OCI-LY3 (cell line): Measurements from ENCODE around the gene MAD1L1.
"Not testable (repeated sequence)": the region's sequence is repeated elsewhere in the genome, so short reads cannot be mapped to it uniquely, and the experiment has no call there.

Experiments
- H2AFZ ChIP-seq: fragments of 200-600, 300-600 bp; shearing (Covaris generic); 2 replicates; pipeline ENCODE4 v1.6.0; 2014; ENCODE audit warnings: antibody characterized with exemption, low read depth, low read length
- H3K27ac ChIP-seq: fragments of 200-600, 300-600 bp; sonication (generic); 2 replicates; pipeline ENCODE4 v1.5.1; 2014; ENCODE audit warnings: mild to moderate bottlenecking, low read length, moderate library complexity, mixed read lengths
- H3K27me3 ChIP-seq: fragments of 200-600, 300-600 bp; sonication (generic); 2 replicates; pipeline ENCODE4 v1.6.1; 2014; ENCODE audit warnings: low read depth, low read length, mixed read lengths
- H3K36me3 ChIP-seq: fragments of 200-600, 300-600 bp; sonication (generic); replicated peaks from 2 replicates; pipeline ENCODE3; 2014; ENCODE audit warnings: low read depth, low read length, mixed read lengths
- H3K4me1 ChIP-seq: fragments of 300-600, 200-600 bp; sonication (generic); 2 replicates; pipeline ENCODE4 v1.6.1; 2014; ENCODE audit warnings: low read length, mixed read lengths
- H3K4me2 ChIP-seq: fragments of 200-600, 300-600 bp; sonication (generic); 2 replicates; pipeline ENCODE4 v1.6.1; 2014; ENCODE audit warnings: low read length, mixed read lengths
- H3K4me3 ChIP-seq: fragments of 300-600, 200-600 bp; sonication (generic); 2 replicates; pipeline ENCODE4 v1.5.1; 2014; ENCODE audit warnings: antibody characterized with exemption, mild to moderate bottlenecking, low read length, moderate library complexity
- H3K79me2 ChIP-seq: fragments of 300-600, 200-600 bp; shearing (Covaris generic); 2 replicates; pipeline ENCODE4 v1.6.1; 2014; ENCODE audit warnings: mild to moderate bottlenecking, low read length, mixed read lengths
- H3K9ac ChIP-seq: fragments of 300-600, 200-600 bp; shearing (Covaris generic); 2 replicates; pipeline ENCODE4 v1.6.0; 2014; ENCODE audit warnings: mild to moderate bottlenecking, low read length, moderate library complexity
- H3K9me3 ChIP-seq: fragments of 200-600, 300-600 bp; shearing (Covaris generic); 2 replicates; pipeline ENCODE4 v1.6.1; 2014; ENCODE audit warnings: low read length, mixed read lengths; ENCODE audit not compliant: insufficient read depth
- H4K20me1 ChIP-seq: fragments of 200-600, 300-600 bp; sonication (generic); 2 replicates; pipeline ENCODE4 v1.6.1; 2016; ENCODE audit warnings: low read length, mixed read lengths; ENCODE audit not compliant: insufficient read depth
- CTCF ChIP-seq: fragments of 200-600, 300-600 bp; sonication (generic); IDR thresholded peaks from 2 replicates; pipeline ENCODE4 v1.5.1; 2014; ENCODE audit warnings: antibody characterized with exemption, low read length, low read depth
- EZH2phosphoT487 ChIP-seq: fragments of 200-600 bp; shearing (Covaris generic); IDR thresholded peaks from 2 replicates; pipeline ENCODE4 v1.6.1; 2018; ENCODE audit warnings: antibody characterized with exemption, mixed run types, low read depth

The MAD1L1 gene

GRCh38 chr7:2270495-2270894 lies 37.8 kb upstream of the MAD1L1 start:
- H3K4me3 ChIP-seq = no peak overlapping the region
- H3K36me3 ChIP-seq = no peaks in the 10 kb centered on the region
- no peak overlapping the region for H2AFZ ChIP-seq
- no peaks in the 10 kb centered on the region for H3K27me3 ChIP-seq
- H3K9me3 ChIP-seq = no peaks in the 10 kb centered on the region
- no peak overlapping the region for H3K9ac ChIP-seq
- H3K4me1 ChIP-seq = no peaks in the 10 kb centered on the region
- TF ChIP-seq EZH2phosphoT487 = no peak
- no peak for TF ChIP-seq CTCF
- no peaks in the 10 kb centered on the region for H3K79me2 ChIP-seq
- H3K27ac ChIP-seq = no peak overlapping the region
- no peak overlapping the region for H3K4me2 ChIP-seq
- no peaks in the 10 kb centered on the region for H4K20me1 ChIP-seq

DNA sequence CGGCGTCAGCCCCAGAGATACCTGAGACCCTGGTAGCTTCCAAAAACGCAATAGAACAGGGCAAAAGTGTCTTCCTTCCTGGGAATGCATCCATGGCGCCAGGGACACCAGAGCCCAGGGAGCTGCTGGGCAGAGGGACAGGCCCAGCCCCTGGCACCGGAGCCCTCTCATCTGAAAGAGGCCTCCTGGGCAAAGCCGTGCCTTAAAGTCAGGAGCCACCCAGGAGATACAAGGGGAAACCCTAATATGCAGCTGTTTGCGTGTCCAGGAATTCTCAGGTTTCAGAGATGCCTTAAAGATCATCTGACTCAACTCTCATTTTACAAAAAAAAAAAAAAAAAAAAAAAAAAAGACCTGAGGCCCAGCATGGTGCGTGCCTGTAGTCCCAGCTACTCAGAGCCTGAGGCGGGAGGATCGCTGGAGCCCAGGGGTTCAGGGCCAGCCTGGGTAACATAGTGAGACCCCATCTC lies 37.3 kb upstream of the MAD1L1 start:
- no peak overlapping the region for H3K9ac ChIP-seq
- H3K4me2 ChIP-seq = no peak overlapping the region
- no peak overlapping the region for H2AFZ ChIP-seq
- no peaks in the 10 kb centered on the region for H3K27me3 ChIP-seq
- no peak overlapping the region for H3K4me3 ChIP-seq
- H4K20me1 ChIP-seq = no peaks in the 10 kb centered on the region
- H3K27ac ChIP-seq = no peak overlapping the region
- H3K9me3 ChIP-seq = no peaks in the 10 kb centered on the region
- no peaks in the 10 kb centered on the region for H3K4me1 ChIP-seq
- H3K36me3 ChIP-seq = no peaks in the 10 kb centered on the region
- TF ChIP-seq CTCF (no peak), EZH2phosphoT487 (no peak)
- no peaks in the 10 kb centered on the region for H3K79me2 ChIP-seq

DNA sequence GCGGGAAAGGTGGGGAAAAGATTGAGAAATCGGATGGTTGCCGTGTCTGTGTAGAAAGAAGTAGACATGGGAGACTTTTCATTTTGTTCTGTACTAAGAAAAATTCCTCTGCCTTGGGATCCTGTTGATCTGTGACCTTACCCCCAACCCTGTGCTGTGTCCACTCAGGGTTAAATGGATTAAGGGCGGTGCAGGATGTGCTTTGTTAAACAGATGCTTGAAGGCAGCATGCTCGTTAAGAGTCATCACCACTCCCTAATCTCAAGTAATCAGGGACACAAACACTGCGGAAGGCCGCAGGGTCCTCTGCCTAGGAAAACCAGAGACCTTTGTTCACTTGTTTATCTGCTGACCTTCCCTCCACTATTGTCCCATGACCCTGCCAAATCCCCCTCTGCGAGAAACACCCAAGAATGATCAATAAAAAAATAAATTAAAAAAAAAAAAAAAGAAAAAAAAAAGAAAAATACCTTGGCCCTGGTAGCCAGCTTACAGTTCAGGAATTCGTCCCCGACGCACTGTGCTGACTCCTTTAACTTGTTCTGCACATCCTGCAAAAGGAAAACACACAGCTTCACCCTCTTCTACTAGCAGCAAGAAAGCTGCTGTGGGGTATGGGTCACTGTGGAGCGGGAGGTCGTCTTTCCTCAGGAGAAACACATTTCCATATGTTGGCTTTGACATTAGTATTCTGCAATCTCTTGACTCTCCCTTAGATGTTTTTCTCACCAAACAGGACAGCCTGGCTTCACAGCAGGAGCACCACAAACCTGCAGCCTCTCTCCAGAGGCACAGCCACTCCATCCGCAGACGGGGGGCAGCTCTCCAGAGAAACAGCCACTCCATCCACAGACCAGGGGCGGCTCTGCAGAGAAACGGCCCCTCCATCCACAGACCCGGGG lies 36.6 kb upstream of the MAD1L1 start:
- not testable (repeated sequence) for H3K4me2 ChIP-seq, H3K4me3 ChIP-seq, H3K9ac ChIP-seq

DNA sequence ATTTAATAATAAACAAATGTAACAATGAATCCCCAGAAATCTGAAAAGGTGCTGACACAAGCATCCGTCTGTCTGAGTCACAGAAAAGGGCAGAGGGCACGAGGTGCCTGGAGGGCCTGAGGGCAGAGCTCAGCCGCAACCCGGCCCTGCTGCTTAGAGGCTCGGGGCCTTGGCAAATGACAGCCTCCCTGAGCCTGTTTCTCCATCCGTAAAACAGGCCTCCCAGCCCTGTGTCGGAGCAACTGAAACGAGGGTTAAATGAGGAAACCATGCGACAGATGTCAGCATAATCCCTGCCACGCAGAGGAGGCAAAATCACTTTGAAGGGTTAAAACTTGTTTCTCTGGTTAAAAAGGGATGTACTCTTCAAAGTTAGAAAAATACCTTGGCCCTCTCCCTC lies 34.2 kb upstream of the MAD1L1 start:
- Histone ChIP-seq H2AFZ (no peak overlapping the region), H3K9me3 (no peaks in the 10 kb centered on the region), H3K79me2 (no peaks in the 10 kb centered on the region), H3K36me3 (peaks cover 6% of the 10 kb centered on the region), H3K27ac (no peak overlapping the region), H3K4me3 (no peak overlapping the region), H3K9ac (no peak overlapping the region), H3K27me3 (no peaks in the 10 kb centered on the region), H4K20me1 (no peaks in the 10 kb centered on the region), H3K4me2 (no peak overlapping the region), H3K4me1 (peaks cover 5% of the 10 kb centered on the region)
- TF ChIP-seq CTCF (no peak), EZH2phosphoT487 (no peak)

More for the DNA sequence above, 36.6 kb upstream of the MAD1L1 start:
- not testable (repeated sequence) for H3K4me1 ChIP-seq, H3K79me2 ChIP-seq, H4K20me1 ChIP-seq, H3K27me3 ChIP-seq, H3K9me3 ChIP-seq, H3K36me3 ChIP-seq, H3K27ac ChIP-seq, H2AFZ ChIP-seq
